GM23338 (cell line): ENCODE measurements around the gene DHX34. TPM values are rescaled to one million over a fixed set of nuclear protein-coding genes. Genes with fewer than 3 reads are reported as not detected.

Experiments used
- ATAC-seq: fragments of 200-7000 bp; cut with Tn5 transposase; 3 replicates; pipeline ENCODE4 v1.9.1; 2020
- DNase-seq: peaks from one replicate; pipeline ENCODE4 v3.0.0-alpha.2; 2015; ENCODE audit warnings: low spot score
- H2AFZ ChIP-seq: fragments of 200-600 bp; sonication (generic); 2 replicates; pipeline ENCODE4 v1.8.0; 2016; ENCODE audit warnings: antibody characterized with exemption, mild to moderate bottlenecking, moderate library complexity
- H3F3A ChIP-seq: fragments of 200-600 bp; sonication (generic); replicated peaks from 2 replicates; pipeline ENCODE4 v1.8.0; 2017; ENCODE audit warnings: antibody characterized with exemption, mixed run types, low read depth
- H3K27ac ChIP-seq: fragments of 200-600 bp; sonication (generic); 2 replicates; pipeline ENCODE4 v1.6.1; 2016; ENCODE audit warnings: low read depth
- H3K27me3 ChIP-seq: fragments of 200-600 bp; sonication (generic); 2 replicates; pipeline ENCODE4 v1.8.0; 2016; ENCODE audit warnings: mild to moderate bottlenecking, mixed run types, moderate library complexity; ENCODE audit not compliant: insufficient read depth
- H3K36me3 ChIP-seq: fragments of 200-600 bp; sonication (generic); 2 replicates; pipeline ENCODE4 v1.8.0; 2016; ENCODE audit warnings: mild to moderate bottlenecking; ENCODE audit not compliant: insufficient read depth
- H3K4me1 ChIP-seq: fragments of 200-600 bp; sonication (generic); 2 replicates; pipeline ENCODE4 v1.8.0; 2016; ENCODE audit warnings: mild to moderate bottlenecking, moderate library complexity; ENCODE audit not compliant: insufficient read depth
- H3K4me2 ChIP-seq: fragments of 200-600 bp; sonication (generic); 2 replicates; pipeline ENCODE4 v1.7.1; 2017; ENCODE audit warnings: mixed run types
- H3K4me3 ChIP-seq: fragments of 200-600 bp; sonication (generic); 2 replicates; pipeline ENCODE4 v1.6.1; 2016; ENCODE audit warnings: mixed run types
- H3K79me2 ChIP-seq: fragments of 200-600 bp; sonication (generic); replicated peaks from 2 replicates; pipeline ENCODE4 v1.8.0; 2017; ENCODE audit warnings: mild to moderate bottlenecking; ENCODE audit not compliant: insufficient read depth
- H3K9me2 ChIP-seq: fragments of 200-600 bp; sonication (generic); 2 replicates; pipeline ENCODE4 v1.8.0; 2017; ENCODE audit not compliant: insufficient read depth
- H4K20me1 ChIP-seq: fragments of 200-600 bp; sonication (generic); replicated peaks from 2 replicates; pipeline ENCODE4 v1.8.0; 2017; ENCODE audit warnings: mild to moderate bottlenecking; ENCODE audit not compliant: insufficient read depth
- H3K27ac Mint-ChIP-seq: 2 replicates; pipeline ENCODE4 v1.8.0; 2020; ENCODE audit warnings: inconsistent platforms, mild to moderate bottlenecking, moderate library complexity, mixed read lengths
- H3K27me3 Mint-ChIP-seq: 3 replicates; pipeline ENCODE4 v1.8.0; 2022; ENCODE audit warnings: low read depth, mild to moderate bottlenecking, moderate library complexity, mixed read lengths, inconsistent platforms; ENCODE audit not compliant: insufficient read depth, poor library complexity
- H3K36me3 Mint-ChIP-seq: 3 replicates; pipeline ENCODE4 v1.8.0; 2021; ENCODE audit warnings: low read depth, mild to moderate bottlenecking, inconsistent platforms, moderate library complexity, mixed read lengths
- H3K4me1 Mint-ChIP-seq: 3 replicates; pipeline ENCODE4 v1.8.0; 2020; ENCODE audit warnings: mild to moderate bottlenecking, inconsistent platforms, mixed read lengths
- H3K4me3 Mint-ChIP-seq: 3 replicates; pipeline ENCODE4 v1.8.0; 2021; ENCODE audit warnings: moderate library complexity, mild to moderate bottlenecking, inconsistent platforms, mixed read lengths
- H3K9me3 Mint-ChIP-seq: 3 replicates; pipeline ENCODE4 v1.8.0; 2020; ENCODE audit warnings: moderate library complexity, mild to moderate bottlenecking, inconsistent platforms, mixed read lengths
- CREB1 ChIP-seq: fragments of 250-450 bp; sonication (Bioruptor Pico); IDR thresholded peaks from 2 replicates; pipeline ENCODE4 v1.5.0; 2020; ENCODE audit warnings: low read depth, mild to moderate bottlenecking, moderate library complexity
- EZH2 ChIP-seq: fragments of 200-600 bp; sonication (generic); IDR thresholded peaks from one replicate; pipeline ENCODE4 v1.8.0; 2017; ENCODE audit warnings: antibody characterized with exemption, mild to moderate bottlenecking, low read depth; ENCODE audit not compliant: unreplicated experiment
- EZH2phosphoT487 ChIP-seq: fragments of 200-600 bp; sonication (generic); IDR thresholded peaks from one replicate; pipeline ENCODE4 v1.8.1; 2018; ENCODE audit warnings: antibody characterized with exemption; ENCODE audit not compliant: unreplicated experiment
- JUNB ChIP-seq: IDR thresholded peaks from one replicate; pipeline ENCODE4 v1.6.1; 2016; ENCODE audit warnings: antibody characterized with exemption; ENCODE audit not compliant: unreplicated experiment
- NANOG ChIP-seq: IDR thresholded peaks from 2 replicates; pipeline ENCODE4 v1.6.1; 2016; ENCODE audit warnings: antibody characterized with exemption, borderline replicate concordance
- POLR2AphosphoS5 ChIP-seq: IDR thresholded peaks from 2 replicates; pipeline ENCODE4 v1.6.1; 2016; ENCODE audit warnings: antibody characterized with exemption, low read depth
- STAT1 ChIP-seq: IDR thresholded peaks from one replicate; pipeline ENCODE4 v1.6.1; 2016; ENCODE audit warnings: antibody characterized with exemption; ENCODE audit not compliant: unreplicated experiment
- ZNF114 ChIP-seq: fragments of 250-450 bp; sonication (Bioruptor Pico); IDR thresholded peaks from 2 replicates; pipeline ENCODE4 v1.5.0; 2020; ENCODE audit warnings: mild to moderate bottlenecking, moderate library complexity
- ZNF331 ChIP-seq: fragments of 250-450 bp; sonication (Bioruptor Pico); IDR thresholded peaks from 2 replicates; pipeline ENCODE4 v1.5.0; 2020; ENCODE audit warnings: low read depth, mild to moderate bottlenecking, moderate library complexity
- polyA plus RNA-seq: library from polyadenylated mRNA; unstranded; fragments of >200 nt; fragmentation: Nextera tagmentation; extraction: Ambion mirVana; gene quantifications from 2 replicates; pipeline ENCODE4 v1.2.1, GENCODE V29; 2016
- total RNA-seq: library from RNA; depleted of rRNA; stranded (reverse); fragments of >200 nt; shearing (Covaris generic); gene quantifications from 2 replicates; pipeline ENCODE4 v1.2.3, GENCODE V29; 2014
- TF ChIP-seq, protein P1 (sequence below): fragments of 250-450 bp; sonication (Bioruptor Pico); IDR thresholded peaks from 2 replicates; pipeline ENCODE4 v1.5.0; 2020; ENCODE audit warnings: mild to moderate bottlenecking, moderate library complexity
- TF ChIP-seq, protein P2 (sequence below), 2 experiments: fragments of 200-600 bp in 1 of 2; sonication (generic) in 1 of 2; conservative IDR thresholded peaks; 2 replicates each; pipeline versions ENCODE4 v1.5.1 to v1.6.1; 2016 to 2017; ENCODE audit warnings: antibody characterized with exemption in 2 of 2, low read depth in 2 of 2, mild to moderate bottlenecking in 2 of 2, moderate library complexity in 1 of 2
- TF ChIP-seq, protein P3 (sequence below): IDR thresholded peaks from one replicate; pipeline ENCODE4 v1.6.1; 2018; ENCODE audit warnings: antibody characterized with exemption; ENCODE audit not compliant: unreplicated experiment
- TF ChIP-seq, protein P4 (sequence below): IDR thresholded peaks from 2 replicates; pipeline ENCODE4 v1.6.1; 2016; ENCODE audit warnings: antibody characterized with exemption

The DHX34 gene
- total and polyA plus RNA-seq, 2 experiments from 2014 or later: 16.3 to 50.1 TPM

DNA sequence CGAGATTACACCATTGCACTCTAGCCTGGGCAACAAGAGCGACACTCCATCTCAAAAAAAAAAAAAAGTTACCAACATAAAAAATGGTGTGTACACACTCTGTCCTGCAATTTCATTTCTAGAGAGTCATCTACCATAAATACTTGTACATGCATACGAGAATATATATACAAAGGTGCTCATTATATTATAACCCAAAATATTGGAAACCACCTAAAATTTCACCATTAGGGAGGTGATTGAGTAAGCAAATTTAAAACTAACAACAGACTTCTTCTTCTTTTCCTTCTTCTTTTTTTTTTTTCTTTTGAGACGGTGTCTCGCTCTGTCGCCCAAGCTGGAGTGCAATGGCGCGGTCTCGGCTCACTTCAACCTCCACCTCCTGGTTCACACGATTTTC lies 46.9 kb upstream of the DHX34 start:
- DNase-seq (no peak), ATAC-seq (no peak)
- Histone ChIP-seq H3K4me2 (no peak overlapping the region), H3K79me2 (no peaks in the 10 kb centered on the region), H2AFZ (no peak overlapping the region), H3K27ac (no peak overlapping the region), H3K27me3 (no peaks in the 10 kb centered on the region), H3K4me1 (no peaks in the 10 kb centered on the region), H3K36me3 (no peaks in the 10 kb centered on the region), H3F3A (no peaks in the 10 kb centered on the region), H3K4me3 (no peak overlapping the region), H3K9me2 (no peaks in the 10 kb centered on the region), H4K20me1 (no peaks in the 10 kb centered on the region)
- Mint-ChIP-seq H3K27ac (no peak overlapping the region), H3K4me3 (no peak overlapping the region), H3K9me3 (peaks cover 3% of the 10 kb centered on the region; the same call in 2 of the 3 replicates), H3K36me3 (no peaks in the 10 kb centered on the region), H3K4me1 (peaks cover 6% of the 10 kb centered on the region), H3K27me3 (peaks cover 9% of the 10 kb centered on the region)
- TF ChIP-seq NANOG: no peak
- TF ChIP-seq, protein P1, sequence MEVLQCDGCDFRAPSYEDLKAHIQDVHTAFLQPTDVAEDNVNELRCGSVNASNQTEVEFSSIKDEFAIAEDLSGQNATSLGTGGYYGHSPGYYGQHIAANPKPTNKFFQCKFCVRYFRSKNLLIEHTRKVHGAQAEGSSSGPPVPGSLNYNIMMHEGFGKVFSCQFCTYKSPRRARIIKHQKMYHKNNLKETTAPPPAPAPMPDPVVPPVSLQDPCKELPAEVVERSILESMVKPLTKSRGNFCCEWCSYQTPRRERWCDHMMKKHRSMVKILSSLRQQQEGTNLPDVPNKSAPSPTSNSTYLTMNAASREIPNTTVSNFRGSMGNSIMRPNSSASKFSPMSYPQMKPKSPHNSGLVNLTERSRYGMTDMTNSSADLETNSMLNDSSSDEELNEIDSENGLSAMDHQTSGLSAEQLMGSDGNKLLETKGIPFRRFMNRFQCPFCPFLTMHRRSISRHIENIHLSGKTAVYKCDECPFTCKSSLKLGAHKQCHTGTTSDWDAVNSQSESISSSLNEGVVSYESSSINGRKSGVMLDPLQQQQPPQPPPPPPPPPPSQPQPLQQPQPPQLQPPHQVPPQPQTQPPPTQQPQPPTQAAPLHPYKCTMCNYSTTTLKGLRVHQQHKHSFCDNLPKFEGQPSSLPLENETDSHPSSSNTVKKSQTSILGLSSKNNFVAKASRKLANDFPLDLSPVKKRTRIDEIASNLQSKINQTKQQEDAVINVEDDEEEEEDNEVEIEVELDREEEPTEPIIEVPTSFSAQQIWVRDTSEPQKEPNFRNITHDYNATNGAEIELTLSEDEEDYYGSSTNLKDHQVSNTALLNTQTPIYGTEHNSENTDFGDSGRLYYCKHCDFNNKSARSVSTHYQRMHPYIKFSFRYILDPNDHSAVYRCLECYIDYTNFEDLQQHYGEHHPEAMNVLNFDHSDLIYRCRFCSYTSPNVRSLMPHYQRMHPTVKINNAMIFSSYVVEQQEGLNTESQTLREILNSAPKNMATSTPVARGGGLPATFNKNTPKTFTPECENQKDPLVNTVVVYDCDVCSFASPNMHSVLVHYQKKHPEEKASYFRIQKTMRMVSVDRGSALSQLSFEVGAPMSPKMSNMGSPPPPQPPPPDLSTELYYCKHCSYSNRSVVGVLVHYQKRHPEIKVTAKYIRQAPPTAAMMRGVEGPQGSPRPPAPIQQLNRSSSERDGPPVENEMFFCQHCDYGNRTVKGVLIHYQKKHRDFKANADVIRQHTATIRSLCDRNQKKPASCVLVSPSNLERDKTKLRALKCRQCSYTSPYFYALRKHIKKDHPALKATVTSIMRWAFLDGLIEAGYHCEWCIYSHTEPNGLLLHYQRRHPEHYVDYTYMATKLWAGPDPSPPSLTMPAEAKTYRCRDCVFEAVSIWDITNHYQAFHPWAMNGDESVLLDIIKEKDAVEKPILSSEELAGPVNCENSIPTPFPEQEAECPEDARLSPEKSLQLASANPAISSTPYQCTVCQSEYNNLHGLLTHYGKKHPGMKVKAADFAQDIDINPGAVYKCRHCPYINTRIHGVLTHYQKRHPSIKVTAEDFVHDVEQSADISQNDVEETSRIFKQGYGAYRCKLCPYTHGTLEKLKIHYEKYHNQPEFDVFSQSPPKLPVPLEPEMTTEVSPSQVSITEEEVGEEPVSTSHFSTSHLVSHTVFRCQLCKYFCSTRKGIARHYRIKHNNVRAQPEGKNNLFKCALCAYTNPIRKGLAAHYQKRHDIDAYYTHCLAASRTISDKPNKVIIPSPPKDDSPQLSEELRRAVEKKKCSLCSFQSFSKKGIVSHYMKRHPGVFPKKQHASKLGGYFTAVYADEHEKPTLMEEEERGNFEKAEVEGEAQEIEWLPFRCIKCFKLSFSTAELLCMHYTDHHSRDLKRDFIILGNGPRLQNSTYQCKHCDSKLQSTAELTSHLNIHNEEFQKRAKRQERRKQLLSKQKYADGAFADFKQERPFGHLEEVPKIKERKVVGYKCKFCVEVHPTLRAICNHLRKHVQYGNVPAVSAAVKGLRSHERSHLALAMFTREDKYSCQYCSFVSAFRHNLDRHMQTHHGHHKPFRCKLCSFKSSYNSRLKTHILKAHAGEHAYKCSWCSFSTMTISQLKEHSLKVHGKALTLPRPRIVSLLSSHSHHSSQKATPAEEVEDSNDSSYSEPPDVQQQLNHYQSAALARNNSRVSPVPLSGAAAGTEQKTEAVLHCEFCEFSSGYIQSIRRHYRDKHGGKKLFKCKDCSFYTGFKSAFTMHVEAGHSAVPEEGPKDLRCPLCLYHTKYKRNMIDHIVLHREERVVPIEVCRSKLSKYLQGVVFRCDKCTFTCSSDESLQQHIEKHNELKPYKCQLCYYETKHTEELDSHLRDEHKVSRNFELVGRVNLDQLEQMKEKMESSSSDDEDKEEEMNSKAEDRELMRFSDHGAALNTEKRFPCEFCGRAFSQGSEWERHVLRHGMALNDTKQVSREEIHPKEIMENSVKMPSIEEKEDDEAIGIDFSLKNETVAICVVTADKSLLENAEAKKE (CRISPR knock-in tag): no peak
- TF ChIP-seq EZH2: no peak
- TF ChIP-seq, protein P2, sequence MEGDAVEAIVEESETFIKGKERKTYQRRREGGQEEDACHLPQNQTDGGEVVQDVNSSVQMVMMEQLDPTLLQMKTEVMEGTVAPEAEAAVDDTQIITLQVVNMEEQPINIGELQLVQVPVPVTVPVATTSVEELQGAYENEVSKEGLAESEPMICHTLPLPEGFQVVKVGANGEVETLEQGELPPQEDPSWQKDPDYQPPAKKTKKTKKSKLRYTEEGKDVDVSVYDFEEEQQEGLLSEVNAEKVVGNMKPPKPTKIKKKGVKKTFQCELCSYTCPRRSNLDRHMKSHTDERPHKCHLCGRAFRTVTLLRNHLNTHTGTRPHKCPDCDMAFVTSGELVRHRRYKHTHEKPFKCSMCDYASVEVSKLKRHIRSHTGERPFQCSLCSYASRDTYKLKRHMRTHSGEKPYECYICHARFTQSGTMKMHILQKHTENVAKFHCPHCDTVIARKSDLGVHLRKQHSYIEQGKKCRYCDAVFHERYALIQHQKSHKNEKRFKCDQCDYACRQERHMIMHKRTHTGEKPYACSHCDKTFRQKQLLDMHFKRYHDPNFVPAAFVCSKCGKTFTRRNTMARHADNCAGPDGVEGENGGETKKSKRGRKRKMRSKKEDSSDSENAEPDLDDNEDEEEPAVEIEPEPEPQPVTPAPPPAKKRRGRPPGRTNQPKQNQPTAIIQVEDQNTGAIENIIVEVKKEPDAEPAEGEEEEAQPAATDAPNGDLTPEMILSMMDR (conservative IDR thresholded peaks at IDR 0.05; ENCODE audit: low read depth in 2 of 2): no peak
- TF ChIP-seq POLR2AphosphoS5: no peak
- no peak for TF ChIP-seq CREB1 (CRISPR knock-in tag)
- TF ChIP-seq STAT1: no peak
- TF ChIP-seq EZH2phosphoT487: no peak
- TF ChIP-seq, protein P3, sequence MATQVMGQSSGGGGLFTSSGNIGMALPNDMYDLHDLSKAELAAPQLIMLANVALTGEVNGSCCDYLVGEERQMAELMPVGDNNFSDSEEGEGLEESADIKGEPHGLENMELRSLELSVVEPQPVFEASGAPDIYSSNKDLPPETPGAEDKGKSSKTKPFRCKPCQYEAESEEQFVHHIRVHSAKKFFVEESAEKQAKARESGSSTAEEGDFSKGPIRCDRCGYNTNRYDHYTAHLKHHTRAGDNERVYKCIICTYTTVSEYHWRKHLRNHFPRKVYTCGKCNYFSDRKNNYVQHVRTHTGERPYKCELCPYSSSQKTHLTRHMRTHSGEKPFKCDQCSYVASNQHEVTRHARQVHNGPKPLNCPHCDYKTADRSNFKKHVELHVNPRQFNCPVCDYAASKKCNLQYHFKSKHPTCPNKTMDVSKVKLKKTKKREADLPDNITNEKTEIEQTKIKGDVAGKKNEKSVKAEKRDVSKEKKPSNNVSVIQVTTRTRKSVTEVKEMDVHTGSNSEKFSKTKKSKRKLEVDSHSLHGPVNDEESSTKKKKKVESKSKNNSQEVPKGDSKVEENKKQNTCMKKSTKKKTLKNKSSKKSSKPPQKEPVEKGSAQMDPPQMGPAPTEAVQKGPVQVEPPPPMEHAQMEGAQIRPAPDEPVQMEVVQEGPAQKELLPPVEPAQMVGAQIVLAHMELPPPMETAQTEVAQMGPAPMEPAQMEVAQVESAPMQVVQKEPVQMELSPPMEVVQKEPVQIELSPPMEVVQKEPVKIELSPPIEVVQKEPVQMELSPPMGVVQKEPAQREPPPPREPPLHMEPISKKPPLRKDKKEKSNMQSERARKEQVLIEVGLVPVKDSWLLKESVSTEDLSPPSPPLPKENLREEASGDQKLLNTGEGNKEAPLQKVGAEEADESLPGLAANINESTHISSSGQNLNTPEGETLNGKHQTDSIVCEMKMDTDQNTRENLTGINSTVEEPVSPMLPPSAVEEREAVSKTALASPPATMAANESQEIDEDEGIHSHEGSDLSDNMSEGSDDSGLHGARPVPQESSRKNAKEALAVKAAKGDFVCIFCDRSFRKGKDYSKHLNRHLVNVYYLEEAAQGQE: no peak
- TF ChIP-seq ZNF331 (CRISPR knock-in tag): no peak
- TF ChIP-seq, protein P4, sequence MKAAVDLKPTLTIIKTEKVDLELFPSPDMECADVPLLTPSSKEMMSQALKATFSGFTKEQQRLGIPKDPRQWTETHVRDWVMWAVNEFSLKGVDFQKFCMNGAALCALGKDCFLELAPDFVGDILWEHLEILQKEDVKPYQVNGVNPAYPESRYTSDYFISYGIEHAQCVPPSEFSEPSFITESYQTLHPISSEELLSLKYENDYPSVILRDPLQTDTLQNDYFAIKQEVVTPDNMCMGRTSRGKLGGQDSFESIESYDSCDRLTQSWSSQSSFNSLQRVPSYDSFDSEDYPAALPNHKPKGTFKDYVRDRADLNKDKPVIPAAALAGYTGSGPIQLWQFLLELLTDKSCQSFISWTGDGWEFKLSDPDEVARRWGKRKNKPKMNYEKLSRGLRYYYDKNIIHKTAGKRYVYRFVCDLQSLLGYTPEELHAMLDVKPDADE: no peak
- no peak for TF ChIP-seq ZNF114 (CRISPR knock-in tag)
- TF ChIP-seq JUNB: no peak
